Vagina (tissue), 2 donors: Measurements from ENCODE around the gene SLC25A25. TPM values are rescaled to one million over a fixed set of nuclear protein-coding genes. Genes with fewer than 3 reads are reported as not detected.
A peak's percentile ranks its signal among the peaks of the same experiment; 100 is the strongest.

ENCODE experiments used
- DNase-seq, 2 donors: peaks; one replicate each; pipeline ENCODE4 v3.0.0-alpha.2; 2017; ENCODE audit errors: extremely low spot score in 2 of 2
- H3K27ac ChIP-seq: fragments of 200-600 bp; sonication (generic); one replicate; pipeline ENCODE4 v1.5.1; 2019
- H3K27me3 ChIP-seq: fragments of 200-600 bp; sonication (generic); one replicate; pipeline ENCODE4 v1.5.1; 2019
- H3K36me3 ChIP-seq, 2 donors: fragments of 200-600 bp; sonication (generic); one replicate each; pipeline ENCODE4 v1.5.1; 2017 to 2019
- H3K4me1 ChIP-seq: fragments of 200-600 bp; sonication (generic); one replicate; pipeline ENCODE4 v1.5.1; 2019
- H3K4me3 ChIP-seq, 2 donors: fragments of 200-600 bp; sonication (generic); 1 replicate in 1 of 2; 2 replicates in 1 of 2; pipeline ENCODE4 v1.5.1; 2016 to 2019
- H3K9me3 ChIP-seq: fragments of 200-600 bp; sonication (generic); one replicate; pipeline ENCODE4 v1.5.1; 2019
- CTCF ChIP-seq, 3 experiments: fragments of 450-650 bp in 2 of 3; fragments of 200-600 bp in 1 of 3; sonication (generic) in 1 of 3; IDR thresholded peaks; one replicate each; pipeline ENCODE4 v1.5.1; 2017 to 2019; ENCODE audit warnings: antibody characterized with exemption in 3 of 3, mild to moderate bottlenecking in 2 of 3, moderate library complexity in 2 of 3
- POLR2A ChIP-seq, 2 donors: fragments of 450-650 bp; IDR thresholded peaks; one replicate each; pipeline ENCODE4 v1.6.1; 2017; ENCODE audit warnings: antibody characterized with exemption in 2 of 2, mild to moderate bottlenecking in 2 of 2, moderate library complexity in 2 of 2
- POLR2AphosphoS5 ChIP-seq, 2 donors: sonication (generic); formaldehyde crosslinking; IDR thresholded peaks; one replicate each; pipeline ENCODE4 v1.9.0; 2017; ENCODE audit warnings: antibody characterized with exemption in 2 of 2, mild to moderate bottlenecking in 2 of 2, low read depth in 1 of 2; ENCODE audit not compliant: insufficient read depth in 1 of 2
- intact Hi-C: fragments of 100-400 bp; cut with DNase I; formaldehyde crosslinking; loops from one replicate; pipeline ENCODE4 v1.15.1; 2023
- total RNA-seq: library from RNA; depleted of rRNA; stranded (reverse); fragments of >200 nt; gene quantifications from one replicate; pipeline ENCODE4 v1.2.3, GENCODE V29; 2016

Gene SLC25A25
- total RNA-seq, 1 donor from 2014 or later = 44.4 TPM

- no peak overlapping the region for H3K27ac ChIP-seq
- H3K4me1 ChIP-seq = peaks cover 36% of the 10 kb centered on the region
- H3K9me3 ChIP-seq = no peaks in the 10 kb centered on the region
- DNase-seq = no peak
- peaks cover 0 to 33% of the 10 kb centered on the region in 2 donors for H3K36me3 ChIP-seq
- no peak overlapping the region for H3K4me3 ChIP-seq
- TF ChIP-seq POLR2AphosphoS5 (IDR thresholded peaks at IDR 0.05; ENCODE audit: insufficient read depth in 1 of 2, low read depth in 1 of 2) (no peak), CTCF (IDR thresholded peaks at IDR 0.05) (no peak), POLR2A (IDR thresholded peaks at IDR 0.05) (no peak)
- intact Hi-C loops = no loop called here
- no peaks in the 10 kb centered on the region for H3K27me3 ChIP-seq
These were observed 57.0 kb downstream of the SLC25A25 start for GRCh38 chr9:128124873-128125579.

DNA sequence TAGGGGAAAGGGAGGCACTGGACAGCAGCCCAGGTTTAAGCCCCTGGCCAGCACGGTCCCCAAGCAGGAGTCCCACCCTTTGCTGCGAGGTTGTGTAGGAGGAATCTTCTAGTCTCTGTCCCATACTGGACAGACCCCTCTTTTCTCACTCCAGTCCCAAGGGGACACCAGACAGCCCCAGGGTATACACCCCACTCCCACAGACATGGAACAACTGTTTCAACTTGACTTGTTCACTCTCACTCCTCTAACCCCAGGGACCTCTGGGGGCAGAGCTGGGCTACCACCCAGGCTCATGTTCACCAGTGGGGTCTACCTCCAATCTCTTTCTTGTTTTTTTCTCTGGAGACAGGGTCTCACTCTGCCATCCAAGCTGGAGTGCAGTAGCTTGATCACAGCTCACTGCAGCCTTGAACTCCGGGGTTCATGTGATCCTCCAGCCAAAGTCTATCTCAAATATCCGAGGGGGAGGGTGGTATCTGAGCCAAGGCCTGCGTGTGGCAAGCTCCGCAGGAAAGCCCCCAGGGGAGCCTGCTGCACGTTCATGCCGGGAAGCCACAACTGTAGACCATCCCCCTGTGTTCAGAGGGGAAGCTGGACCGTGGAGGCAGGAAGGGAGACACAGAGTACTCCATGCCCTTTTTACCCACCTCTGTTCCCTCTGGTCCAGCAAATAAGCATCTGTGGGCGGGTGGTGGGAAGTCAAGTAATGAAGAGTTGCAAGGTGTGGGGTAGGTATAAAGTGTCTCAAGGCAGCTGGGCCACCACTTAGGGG is 57.7 kb downstream of the SLC25A25 start:
- no peaks in the 10 kb centered on the region for H3K27me3 ChIP-seq
- intact Hi-C loops = no loop called here
- no peak overlapping the region for H3K4me3 ChIP-seq
- H3K36me3 ChIP-seq = peaks cover 0 to 32% of the 10 kb centered on the region in 2 donors
- H3K4me1 ChIP-seq = peaks cover 36% of the 10 kb centered on the region
- H3K9me3 ChIP-seq = no peaks in the 10 kb centered on the region
- H3K27ac ChIP-seq = no peak overlapping the region
- no peak for DNase-seq
- TF ChIP-seq POLR2A (IDR thresholded peaks at IDR 0.05) (no peak), CTCF (IDR thresholded peaks at IDR 0.05) (no peak), POLR2AphosphoS5 (IDR thresholded peaks at IDR 0.05; ENCODE audit: insufficient read depth in 1 of 2, low read depth in 1 of 2) (no peak)

GRCh38 chr9:128127568-128127989 is 59.5 kb downstream of the SLC25A25 start, which contains the start of gene PTGES2:
Gene PTGES2, minus strand, starts transcription at chr9:128127729. Its CDS starts 12 bp downstream, at chr9:128127717.
- intact Hi-C loops = no loop called here
- Histone ChIP-seq H3K9me3 (no peaks in the 10 kb centered on the region), H3K27me3 (no peaks in the 10 kb centered on the region), H3K4me3 (peak within 1 kb of the TSS; percentile 79 to 93), H3K4me1 (peaks cover 36% of the 10 kb centered on the region), H3K27ac (peak within 1 kb of the TSS; percentile 78), H3K36me3 (peaks cover 0 to 21% of the 10 kb centered on the region in 2 donors)
- TF ChIP-seq POLR2AphosphoS5 (IDR thresholded peaks at IDR 0.05; ENCODE audit: insufficient read depth in 1 of 2, low read depth in 1 of 2) = no peak
- no peak for TF ChIP-seq CTCF (IDR thresholded peaks at IDR 0.05)
- no peak for TF ChIP-seq POLR2A (IDR thresholded peaks at IDR 0.05)
- DNase-seq = no peak

DNA sequence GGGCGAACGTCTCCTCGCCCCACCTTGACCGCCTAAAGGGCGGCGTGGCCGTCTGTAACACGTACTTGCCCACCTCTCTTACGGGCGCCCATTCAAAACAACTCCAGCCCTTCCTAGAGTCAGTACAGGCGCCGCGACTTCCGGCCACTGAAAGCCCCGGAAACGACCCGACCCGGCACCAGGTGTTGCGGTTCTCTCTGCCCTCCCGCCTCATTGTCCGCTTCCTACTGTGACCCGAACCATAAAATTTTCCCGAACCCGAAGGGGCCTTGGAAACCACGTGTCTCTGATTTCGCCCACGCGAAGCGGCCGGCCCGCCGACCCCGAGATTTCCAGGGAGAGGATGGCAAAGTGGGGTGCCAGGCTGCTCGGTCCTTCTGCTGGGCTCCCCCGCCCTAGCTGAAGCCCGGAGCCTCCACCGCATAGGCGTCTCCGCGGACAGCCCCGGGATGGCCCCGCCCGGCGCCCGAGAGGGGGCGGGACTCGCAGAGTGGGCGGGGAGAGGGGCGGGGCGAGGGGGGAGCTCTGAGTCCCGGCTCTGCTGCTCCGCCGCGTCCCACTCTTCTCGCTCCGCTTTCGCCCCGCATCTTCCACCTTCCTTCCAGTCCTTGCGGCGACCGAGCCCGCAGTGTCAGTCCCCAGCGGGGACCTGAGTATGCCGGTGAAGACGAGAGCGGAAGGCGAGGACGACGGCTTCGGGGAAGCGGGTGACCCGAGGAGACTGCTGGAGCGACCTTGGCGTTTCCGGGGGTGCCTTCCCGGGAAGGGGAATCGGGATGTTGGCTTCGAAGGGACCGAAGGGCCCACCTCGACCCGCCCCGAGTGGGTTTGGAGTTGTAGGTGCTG is 60.2 kb downstream of the SLC25A25 start:
- DNase-seq = no peak
- intact Hi-C loops = no loop called here
- H3K4me3 ChIP-seq = peak overlapping the region; percentile 79 to 93
- TF ChIP-seq CTCF (IDR thresholded peaks at IDR 0.05) (no peak), POLR2A (IDR thresholded peaks at IDR 0.05) (peak in 1 of 2 donors; percentile 32), POLR2AphosphoS5 (IDR thresholded peaks at IDR 0.05; ENCODE audit: insufficient read depth in 1 of 2, low read depth in 1 of 2) (peak; percentile 68 to 83)
- H3K9me3 ChIP-seq = no peaks in the 10 kb centered on the region
- no peaks in the 10 kb centered on the region for H3K27me3 ChIP-seq
- peak overlapping the region; percentile 78 for H3K27ac ChIP-seq
- H3K4me1 ChIP-seq = peaks cover 36% of the 10 kb centered on the region
- H3K36me3 ChIP-seq = peaks cover 0 to 14% of the 10 kb centered on the region in 2 donors
